Naive thymus-derived CD4-positive, alpha-beta T cell (primary cell): ENCODE measurements around the gene KIF11. TPM values are rescaled to one million over a fixed set of nuclear protein-coding genes. Genes with fewer than 3 reads are reported as not detected.
A peak's percentile ranks its signal among the peaks of the same experiment; 100 is the strongest.

ENCODE experiments used
- ATAC-seq: fragments of 150-1000 bp; cut with Tn5 transposase; 2 replicates; pipeline ENCODE4 v1.10.0; 2021; ENCODE audit warnings: mild to moderate bottlenecking, moderate library complexity
- CTCF ChIA-PET: fragments of 350-600 bp; sonication (Branson Sonifier 250); formaldehyde crosslinking; loops from one replicate; lab custom pipeline; 2021; ENCODE audit warnings: antibody characterized with exemption; lab: Charles Lee
- POLR2A ChIA-PET: fragments of 350-600 bp; sonication (Branson Sonifier 250); formaldehyde crosslinking; loops from one replicate; lab custom pipeline; 2021; ENCODE audit warnings: antibody characterized with exemption, inconsistent platforms; lab: Charles Lee
- DNase-seq, 9 donors: peaks; one replicate each; pipeline versions ENCODE4 v3.0.0 to v3.0.0-alpha.2; 2020 to 2022; ENCODE audit warnings: mixed read lengths in 1 of 9
- H3K27ac ChIP-seq: one replicate; pipeline ENCODE4 v1.7.0; 2013; ENCODE audit warnings: mild to moderate bottlenecking, low read depth, low read length, moderate library complexity
- H3K27me3 ChIP-seq, 2 donors: one replicate each; pipeline ENCODE4 v1.7.0; 2013; ENCODE audit warnings: low read length in 2 of 2, mild to moderate bottlenecking in 2 of 2, moderate library complexity in 2 of 2; ENCODE audit not compliant: control insufficient read depth in 2 of 2, insufficient read depth in 2 of 2
- H3K36me3 ChIP-seq, 3 experiments: 1 replicate in 2 of 3; 2 replicates in 1 of 3; pipeline ENCODE4 v1.7.0; 2013; ENCODE audit warnings: low read length in 3 of 3, mild to moderate bottlenecking in 3 of 3, moderate library complexity in 1 of 3; ENCODE audit not compliant: insufficient read depth in 3 of 3, control insufficient read depth in 2 of 3
- H3K4me1 ChIP-seq, 2 donors: one replicate each; pipeline ENCODE4 v1.7.0; 2013; ENCODE audit warnings: low read length in 2 of 2, mild to moderate bottlenecking in 2 of 2, moderate library complexity in 1 of 2; ENCODE audit not compliant: control insufficient read depth in 2 of 2, insufficient read depth in 2 of 2
- H3K4me3 ChIP-seq: 2 replicates; pipeline ENCODE4 v1.7.0; 2013; ENCODE audit warnings: mild to moderate bottlenecking, low read length
- H3K9me3 ChIP-seq, 3 experiments: 1 replicate in 2 of 3; 2 replicates in 1 of 3; pipeline ENCODE4 v1.7.0; 2013; ENCODE audit warnings: low read length in 3 of 3; ENCODE audit not compliant: control insufficient read depth in 2 of 3
- H3K27ac Mint-ChIP-seq, 9 donors: one replicate each; pipeline ENCODE4 v1.8.0; 2020 to 2022; ENCODE audit warnings: mixed read lengths in 9 of 9, mild to moderate bottlenecking in 8 of 9, moderate library complexity in 5 of 9, inconsistent platforms in 2 of 9
- H3K27me3 Mint-ChIP-seq, 5 donors: one replicate each; pipeline ENCODE4 v1.8.0; 2021 to 2022; ENCODE audit warnings: mixed read lengths in 5 of 5, mild to moderate bottlenecking in 1 of 5
- H3K36me3 Mint-ChIP-seq, 5 donors: one replicate each; pipeline ENCODE4 v1.8.0; 2020 to 2022; ENCODE audit warnings: mixed read lengths in 5 of 5, mild to moderate bottlenecking in 3 of 5, inconsistent platforms in 1 of 5
- H3K4me1 Mint-ChIP-seq, 7 donors: one replicate each; pipeline ENCODE4 v1.8.0; 2020 to 2022; ENCODE audit warnings: mixed read lengths in 7 of 7, mild to moderate bottlenecking in 3 of 7, inconsistent platforms in 1 of 7
- H3K4me3 Mint-ChIP-seq, 10 donors: one replicate each; pipeline ENCODE4 v1.8.0; 2020 to 2022; ENCODE audit warnings: mild to moderate bottlenecking in 10 of 10, mixed read lengths in 10 of 10, moderate library complexity in 6 of 10, inconsistent platforms in 2 of 10
- H3K9me3 Mint-ChIP-seq, 11 donors: one replicate each; pipeline ENCODE4 v1.8.0; 2020 to 2022; ENCODE audit warnings: mixed read lengths in 11 of 11, mild to moderate bottlenecking in 4 of 11, inconsistent platforms in 1 of 11, moderate library complexity in 1 of 11
- intact Hi-C, 2 donors: fragments of 100-400 bp; cut with micrococcal nuclease; formaldehyde crosslinking; loops; one replicate each; pipeline ENCODE4 v1.15.1; 2023
- polyA plus RNA-seq, 2 donors: library from polyadenylated mRNA; unstranded; fragments of 300-500 nt; fragmentation: Illumina TruSeq; gene quantifications; one replicate each; pipeline ENCODE4 v1.2.3, GENCODE V29; 2021
- total RNA-seq, 6 experiments: library from RNA in 5 of 6; stranded (reverse) in 5 of 6; gene quantifications; 1 replicate in 5 of 6; 2 replicates in 1 of 6; pipeline ENCODE4 v1.2.3 and lab custom pipeline; 2021 to 2026

The KIF11 gene
- total and polyA plus RNA-seq, 7 experiments from 2014 or later: 0.19 to 52.6 (median 0.70) TPM

- Histone ChIP-seq H3K36me3 (peaks cover 0 to 12% (median 0%) of the 10 kb centered on the region in 3 experiments), H3K9me3 (no peaks in the 10 kb centered on the region), H3K4me1 (peaks cover 12 to 14% of the 10 kb centered on the region in 2 donors), H3K27ac (no peak overlapping the region), H3K27me3 (no peaks in the 10 kb centered on the region), H3K4me3 (no peak overlapping the region)
- intact Hi-C loops: loop anchor here (5.0 kb wide), 5 partner anchors 276 to 1699 kb away; partner anchors contain the start of genes TNKS2 (in 2 of the 2), CPEB3 (in 1 of the 2), EXOC6 (in 1 of the 2) and MARCHF5 (in 1 of the 2)
- no peak for ATAC-seq
- Mint-ChIP-seq H3K4me1 (peaks cover 33 to 54% (median 51%) of the 10 kb centered on the region in 7 donors), H3K4me3 (peak overlapping the region in 7 of 10 donors; percentile 78 to 92 (median 87)), H3K36me3 (peaks cover 0 to 19% (median 5%) of the 10 kb centered on the region in 5 donors), H3K9me3 (no peaks in the 10 kb centered on the region), H3K27me3 (no peaks in the 10 kb centered on the region), H3K27ac (peak overlapping the region in 4 of 9 donors; percentile 0 to 38 (median 14))
- no peak for DNase-seq
- ChIA-PET CTCF (interaction anchor here (1.2 to 6.5 kb wide), 2 partner anchors 54 to 63 kb away, joined by 3 to 61 read pairs; no protein-coding TSS in a partner anchor), POLR2A (interaction anchor here (0.7 to 6.0 kb wide), 2 partner anchors 20 to 55 kb away, joined by 3 to 78 read pairs; partner anchors contain the start of gene KIF11)
Observed at GRCh38 chr10:92571649-92572048, 21.3 kb upstream of the KIF11 start.

GRCh38 chr10:92572362-92573090 lies 20.4 kb upstream of the KIF11 start:
- no peaks in the 10 kb centered on the region for H3K9me3 Mint-ChIP-seq
- peaks cover 0 to 19% (median 5%) of the 10 kb centered on the region in 5 donors for H3K36me3 Mint-ChIP-seq
- Histone ChIP-seq H3K4me3 (peak overlapping the region; percentile 90), H3K27ac (peak overlapping the region; percentile 83), H3K27me3 (no peaks in the 10 kb centered on the region), H3K4me1 (peaks cover 12 to 14% of the 10 kb centered on the region in 2 donors), H3K36me3 (peaks cover 0 to 12% (median 0%) of the 10 kb centered on the region in 3 experiments), H3K9me3 (no peaks in the 10 kb centered on the region)
- peaks cover 31 to 48% (median 46%) of the 10 kb centered on the region in 7 donors for H3K4me1 Mint-ChIP-seq
- intact Hi-C loops: loop anchor here (5.0 kb wide), 5 partner anchors 275 to 1700 kb away; partner anchors contain the start of genes TNKS2 (in 2 of the 2), CPEB3 (in 1 of the 2), EXOC6 (in 1 of the 2) and MARCHF5 (in 1 of the 2)
- no peaks in the 10 kb centered on the region for H3K27me3 Mint-ChIP-seq
- DNase-seq (no peak), ATAC-seq (no peak)
- CTCF ChIA-PET: interaction anchor here (1.2 to 6.5 kb wide), 2 partner anchors 55 to 64 kb away, joined by 3 to 61 read pairs; no protein-coding TSS in a partner anchor
- H3K27ac Mint-ChIP-seq: peak overlapping the region; percentile 16 to 84 (median 62)
- POLR2A ChIA-PET: interaction anchor here (6.0 kb wide), 1 partner anchor 19 kb away, joined by 78 read pairs; the partner anchor contains the start of gene KIF11
- H3K4me3 Mint-ChIP-seq: peak overlapping the region; percentile 78 to 94 (median 88)

GRCh38 chr10:92573091-92573797 lies 19.7 kb upstream of the KIF11 start:
- H3K9me3 Mint-ChIP-seq: no peaks in the 10 kb centered on the region
- ChIA-PET CTCF (interaction anchor here (0.6 to 6.5 kb wide), 6 partner anchors 11 to 56 kb away, joined by 3 to 61 read pairs (median 5); partner anchors contain the start of gene KIF11), POLR2A (interaction anchor here (1.0 to 6.0 kb wide), 6 partner anchors 8 to 283 kb away, joined by 3 to 78 read pairs (median 5); partner anchors contain the start of genes CPEB3, KIF11 and MARCHF5)
- peaks cover 0 to 19% (median 5%) of the 10 kb centered on the region in 5 donors for H3K36me3 Mint-ChIP-seq
- peak overlapping the region; percentile 16 to 84 (median 62) for H3K27ac Mint-ChIP-seq
- DNase-seq (peak in 8 of 9 donors; percentile 8 to 49 (median 28)), ATAC-seq (peak; percentile 22)
- H3K4me3 ChIP-seq: peak overlapping the region; percentile 90
- peaks cover 12 to 14% of the 10 kb centered on the region in 2 donors for H3K4me1 ChIP-seq
- H3K27me3 Mint-ChIP-seq: no peaks in the 10 kb centered on the region
- H3K36me3 ChIP-seq: peaks cover 0 to 12% (median 0%) of the 10 kb centered on the region in 3 experiments
- peak overlapping the region; percentile 83 for H3K27ac ChIP-seq
- no peaks in the 10 kb centered on the region for H3K27me3 ChIP-seq
- intact Hi-C loops: loop anchor here (5.0 kb wide), 5 partner anchors 274 to 1701 kb away; partner anchors contain the start of genes TNKS2 (in 2 of the 2), CPEB3 (in 1 of the 2), EXOC6 (in 1 of the 2) and MARCHF5 (in 1 of the 2)
- peaks cover 27 to 42% (median 41%) of the 10 kb centered on the region in 7 donors for H3K4me1 Mint-ChIP-seq
- H3K9me3 ChIP-seq: no peaks in the 10 kb centered on the region
- peak overlapping the region; percentile 78 to 94 (median 88) for H3K4me3 Mint-ChIP-seq

GRCh38 chr10:92573798-92574547 lies 19.0 kb upstream of the KIF11 start, which contains the start of gene IDE:
Gene IDE (minus strand): TSS chr10:92574093. CDS start chr10:92574019, 74 bp downstream.
- CTCF ChIA-PET: interaction anchor here (0.6 to 6.5 kb wide), 11 partner anchors 10 to 65 kb away, joined by 3 to 61 read pairs (median 4); partner anchors contain the start of gene KIF11
- Histone ChIP-seq H3K36me3 (peaks cover 0 to 12% (median 0%) of the 10 kb centered on the region in 3 experiments), H3K27ac (peak within 1 kb of the TSS; percentile 83), H3K27me3 (no peaks in the 10 kb centered on the region), H3K4me3 (peak within 1 kb of the TSS; percentile 90), H3K4me1 (peaks cover 12 to 14% of the 10 kb centered on the region in 2 donors), H3K9me3 (no peaks in the 10 kb centered on the region)
- intact Hi-C loops: loop anchor here (1.0 to 5.0 kb wide), 10 partner anchors 17 to 1702 kb away; partner anchors contain the start of genes CPEB3 (in 2 of the 2), MARCHF5 (in 2 of the 2), TNKS2 (in 2 of the 2) and EXOC6 (in 1 of the 2)
- POLR2A ChIA-PET: interaction anchor here (0.6 to 6.0 kb wide), 11 partner anchors 9 to 284 kb away, joined by 3 to 78 read pairs (median 3); partner anchors contain the start of genes CPEB3, KIF11 and MARCHF5
- Mint-ChIP-seq H3K27ac (peak within 1 kb of the TSS; percentile 78 to 95 (median 89)), H3K4me3 (peak within 1 kb of the TSS; percentile 78 to 94 (median 88)), H3K36me3 (peaks cover 0 to 18% (median 4%) of the 10 kb centered on the region in 5 donors), H3K27me3 (no peaks in the 10 kb centered on the region), H3K9me3 (no peaks in the 10 kb centered on the region), H3K4me1 (peaks cover 27 to 39% (median 38%) of the 10 kb centered on the region in 7 donors)
- DNase-seq: peak; percentile 70 to 89 (median 77)
- ATAC-seq: peak; percentile 88

GRCh38 chr10:92574548-92575261 lies 18.2 kb upstream of the KIF11 start:
- Mint-ChIP-seq H3K27ac (peak overlapping the region; percentile 78 to 95 (median 89)), H3K9me3 (no peaks in the 10 kb centered on the region), H3K36me3 (peaks cover 0 to 12% (median 0%) of the 10 kb centered on the region in 5 donors), H3K27me3 (no peaks in the 10 kb centered on the region), H3K4me1 (peaks cover 27 to 33% (median 32%) of the 10 kb centered on the region in 7 donors), H3K4me3 (peak overlapping the region; percentile 78 to 94 (median 88))
- Histone ChIP-seq H3K9me3 (no peaks in the 10 kb centered on the region), H3K4me1 (peaks cover 12 to 14% of the 10 kb centered on the region in 2 donors), H3K36me3 (peaks cover 0 to 12% (median 0%) of the 10 kb centered on the region in 3 experiments), H3K27ac (peak overlapping the region; percentile 83), H3K27me3 (no peaks in the 10 kb centered on the region), H3K4me3 (peak overlapping the region; percentile 90)
- ATAC-seq: peak; percentile 50
- ChIA-PET POLR2A (interaction anchor here (0.6 to 6.0 kb wide), 12 partner anchors 9 to 285 kb away, joined by 3 to 78 read pairs (median 4); partner anchors contain the start of genes CPEB3, KIF11 and MARCHF5), CTCF (interaction anchor here (0.6 to 6.5 kb wide), 12 partner anchors 12 to 502 kb away, joined by 3 to 61 read pairs (median 4); partner anchors contain the start of gene KIF11)
- peak in 7 of 9 donors; percentile 13 to 37 (median 26) for DNase-seq
- intact Hi-C loops: loop anchor here (1.0 to 5.0 kb wide), 10 partner anchors 17 to 1702 kb away; partner anchors contain the start of genes CPEB3 (in 2 of the 2), MARCHF5 (in 2 of the 2), TNKS2 (in 2 of the 2) and EXOC6 (in 1 of the 2)
